DMS153 treated with DMSO at 0.1 percent for 48 hours (cell line): Measurements from ENCODE around the gene SHANK3.
A peak's percentile ranks its signal among the peaks of the same experiment; 100 is the strongest.

Source experiments
- DNase-seq: peaks from one replicate; lab custom pipeline; 2025; ENCODE audit not compliant: unreplicated experiment; lab: John Stamatoyannopoulos, UW

The SHANK3 gene

GRCh38 chr22:50677493-50678217, 5.0 kb downstream of the SHANK3 start:
- no peak for DNase-seq

GRCh38 chr22:50678218-50678650, 5.6 kb downstream of the SHANK3 start:
- DNase-seq: no peak

- no peak for DNase-seq
Observed at GRCh38 chr22:50678651-50679521, 6.3 kb downstream of the SHANK3 start.

- DNase-seq: no peak
Observed at GRCh38 chr22:50683086-50683993, 10.7 kb downstream of the SHANK3 start.

- DNase-seq: no peak
Observed at GRCh38 chr22:50683994-50684371, 11.4 kb downstream of the SHANK3 start.

- DNase-seq: no peak
Observed at GRCh38 chr22:50684501-50684900, 11.9 kb downstream of the SHANK3 start.

- no peak for DNase-seq
Observed at GRCh38 chr22:50684986-50685385, 12.4 kb downstream of the SHANK3 start.

- no peak for DNase-seq
Observed at GRCh38 chr22:50686794-50687193, 14.2 kb downstream of the SHANK3 start.

GRCh38 chr22:50687829-50688228, 15.2 kb downstream of the SHANK3 start:
- no peak for DNase-seq

- DNase-seq: no peak
Observed at GRCh38 chr22:50688448-50688847, 15.8 kb downstream of the SHANK3 start.

- DNase-seq: peak; percentile 12
Observed at GRCh38 chr22:50691521-50691920, 18.9 kb downstream of the SHANK3 start.

GRCh38 chr22:50693462-50693861, 20.8 kb downstream of the SHANK3 start:
- no peak for DNase-seq

- no peak for DNase-seq
Observed at GRCh38 chr22:50694099-50694605, 21.5 kb downstream of the SHANK3 start.

- no peak for DNase-seq
Observed at GRCh38 chr22:50694766-50695420, 22.3 kb downstream of the SHANK3 start.

GRCh38 chr22:50695421-50696250, 23.0 kb downstream of the SHANK3 start:
- DNase-seq: no peak

GRCh38 chr22:50696251-50696798, 23.7 kb downstream of the SHANK3 start:
- DNase-seq: no peak

- DNase-seq: no peak
Observed at GRCh38 chr22:50696799-50697561, 24.4 kb downstream of the SHANK3 start.

GRCh38 chr22:50697667-50698506, 25.3 kb downstream of the SHANK3 start:
- DNase-seq: no peak
